Ramos (cell line): ENCODE measurements around the gene ARMC12.

Experiments used
- in situ Hi-C: fragments of 300-500 bp; cut with MboI; formaldehyde crosslinking; loops from one replicate; pipeline ENCODE4 v1.14.3; 2022; ENCODE audit warnings: low sequenced_read_pairs; ENCODE audit not compliant: unreplicated experiment

Gene ARMC12

DNA sequence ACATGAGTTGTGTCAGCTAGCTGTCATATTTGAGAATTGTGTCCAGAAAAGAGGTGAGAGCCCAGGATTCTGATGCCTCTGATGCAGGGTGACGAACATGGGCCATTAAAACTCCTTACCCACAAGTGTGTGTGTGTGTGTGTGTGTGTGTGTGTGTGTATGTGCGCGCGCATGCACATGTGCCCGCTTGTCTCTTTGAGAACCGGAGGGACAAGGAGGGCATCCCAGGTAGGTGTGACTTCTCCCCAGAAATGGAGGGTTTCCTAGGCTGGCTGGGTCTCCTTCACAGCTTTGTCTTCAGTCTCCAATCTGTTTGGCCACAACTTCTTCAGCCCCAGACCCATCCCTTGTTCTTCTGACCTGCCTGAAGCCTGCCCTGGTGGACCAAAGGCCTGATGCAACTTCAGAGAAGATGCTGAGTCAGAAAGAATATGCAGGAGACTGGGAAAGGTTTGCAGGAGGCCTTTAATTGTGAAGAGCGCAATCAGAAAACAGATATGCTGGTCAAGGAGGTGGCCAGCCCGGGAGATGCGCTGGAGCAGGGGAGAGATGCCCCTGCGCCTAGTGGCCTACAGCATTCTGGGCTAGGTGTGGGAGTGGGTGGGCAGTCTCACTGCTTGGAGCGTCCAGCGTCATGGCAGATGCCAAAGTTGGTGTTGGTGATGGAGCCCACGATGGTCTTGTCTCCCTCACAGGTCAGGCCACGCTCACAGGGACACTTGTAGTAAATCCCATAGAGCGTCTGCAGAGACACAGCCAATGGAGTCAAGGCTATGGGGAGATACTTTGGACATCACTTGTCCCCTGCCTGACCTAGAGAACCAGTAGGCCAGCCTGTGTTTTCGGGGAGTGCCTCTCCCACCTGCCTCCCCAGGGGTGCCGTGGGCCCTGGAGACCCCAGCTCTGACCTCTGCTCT is 58.0 kb downstream of the ARMC12 start:
- in situ Hi-C loops = no loop called here

DNA sequence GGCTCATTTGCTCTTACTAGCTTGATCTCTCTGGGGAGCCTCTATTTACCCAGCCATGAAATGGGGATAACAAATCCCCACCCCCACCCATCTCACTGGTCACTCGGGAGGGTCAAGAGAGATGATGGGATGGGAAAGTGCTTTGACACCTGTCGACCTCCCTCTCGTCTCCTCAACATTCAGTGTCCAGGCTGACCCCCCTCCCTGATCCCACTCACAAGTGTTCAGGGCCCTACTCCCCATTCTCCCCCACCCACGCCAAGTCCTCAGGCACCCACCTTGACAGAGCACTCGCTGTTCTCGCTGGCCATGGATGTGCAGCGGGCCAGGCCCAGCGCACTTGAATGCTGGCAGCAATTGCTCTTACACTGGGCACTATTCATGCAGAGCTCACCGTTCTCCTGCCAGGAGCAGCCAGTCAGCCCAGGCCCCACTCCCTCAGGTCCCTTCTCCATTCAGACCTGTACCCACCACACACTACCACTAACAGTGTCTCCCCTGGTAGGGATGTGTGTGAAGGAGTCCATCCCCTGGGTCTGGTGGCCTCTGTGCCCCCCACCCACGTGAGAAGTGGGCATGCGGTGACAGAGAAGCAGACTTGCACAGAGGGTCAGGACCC is 58.7 kb downstream of the ARMC12 start:
- in situ Hi-C loops = no loop called here

DNA sequence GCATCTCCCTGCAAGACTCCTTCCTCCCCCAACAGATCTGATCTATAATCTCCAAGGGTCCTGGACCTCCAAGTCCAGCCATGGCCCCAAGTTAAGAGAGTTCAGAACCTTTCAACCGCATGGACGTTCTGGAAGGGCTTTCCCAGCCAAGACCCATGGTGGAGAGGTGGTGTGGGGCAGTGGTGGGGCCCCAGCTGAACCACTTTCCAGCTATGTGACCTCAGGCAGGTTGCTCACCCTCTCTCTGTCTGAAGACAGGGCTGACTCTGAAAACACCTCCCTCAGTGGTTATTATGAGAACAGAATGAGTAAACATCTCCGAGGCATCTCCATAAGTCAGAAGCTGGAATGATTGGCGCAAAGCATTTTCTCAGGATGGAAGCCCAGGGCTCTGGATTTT is 59.4 kb downstream of the ARMC12 start:
- in situ Hi-C loops = no loop called here

DNA sequence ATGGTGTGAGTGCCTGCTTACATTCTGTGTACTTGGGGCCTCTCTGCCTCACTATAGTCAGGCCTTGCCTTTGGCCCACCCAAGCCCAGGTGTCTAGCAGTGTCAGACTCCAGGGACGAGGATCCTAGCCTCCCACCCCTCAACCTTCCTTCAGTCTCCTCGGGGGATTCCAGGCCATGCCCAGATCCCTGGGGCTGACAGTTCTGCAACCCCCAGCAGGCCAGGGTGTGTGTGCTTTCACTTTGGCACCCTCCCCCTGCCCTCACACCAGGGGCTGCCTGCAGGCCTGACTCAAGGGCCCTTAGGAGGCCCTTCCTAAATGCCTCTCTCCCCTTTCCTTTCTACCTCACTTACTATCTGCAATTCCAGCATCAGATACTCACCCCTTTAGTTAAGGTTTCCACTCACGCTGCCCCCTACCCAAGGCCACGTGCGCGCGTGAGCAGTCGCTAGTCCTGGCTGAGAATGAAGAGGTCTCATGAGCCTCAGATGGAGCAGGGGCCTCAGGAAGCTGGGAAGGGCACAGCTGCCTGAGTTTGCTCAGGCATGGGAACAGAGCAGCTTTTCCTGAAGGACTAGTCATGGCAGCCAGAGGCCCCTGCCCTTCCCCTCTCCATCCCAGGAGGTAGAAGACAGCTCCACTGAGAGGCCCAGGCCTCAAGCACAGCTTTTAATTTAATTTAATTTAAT is 61.1 kb downstream of the ARMC12 start:
- in situ Hi-C loops = no loop called here
